ENCODE data around the gene RPP25L. TPM values are rescaled to one million over a fixed set of nuclear protein-coding genes. Genes with fewer than 3 reads are reported as not detected.

The RPP25L gene
- total and polyA plus RNA-seq, 9 of the 15 experiments (the other 6 are each of a cell fraction or from before 2014, with no cell fraction given), result 16.3 to 43.7 (median 29.0) TPM

DNA sequence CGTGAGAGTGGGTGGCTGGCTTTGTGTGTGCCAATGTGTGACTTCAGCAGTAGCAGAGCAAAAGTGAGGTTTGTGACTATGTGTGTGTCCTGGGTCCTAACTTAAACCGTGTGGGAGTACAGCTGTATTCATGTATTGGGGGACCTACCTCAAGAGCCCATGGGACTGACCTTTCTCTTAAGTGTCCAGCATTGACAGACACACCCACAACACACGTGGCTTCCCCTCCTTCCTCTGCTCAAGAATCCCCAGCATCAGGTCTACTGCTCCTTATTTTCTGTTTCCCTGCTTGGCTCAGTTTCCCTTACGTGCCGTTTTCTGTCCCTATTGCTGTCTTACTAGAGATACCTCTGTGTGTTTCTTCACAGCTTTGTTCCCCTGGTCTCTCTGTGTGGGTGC lies 40.7 kb upstream of the RPP25L start:
- WGBS (ENCODE audit: insufficient coverage, low coverage, missing lambda C conversion rate), result 22% methylated on average over 5 of the region's 5 CpGs
- no peak for DNase-seq (ENCODE audit: extremely low read depth in 1 of 4, low spot score in 3 of 4)
- H3K4me3 ChIP-seq, result peak overlapping the region; percentile 34
- H3K9ac ChIP-seq (ENCODE audit: insufficient read depth in 1 of 2, low read depth in 2 of 2, low read length in 2 of 2), result peak overlapping the region; percentile 47 to 87; a peak in 3 of 4 replicates
- no peaks in the 10 kb centered on the region for H3K9me3 ChIP-seq (replicated peaks; ENCODE audit: control insufficient read depth, insufficient read depth, low read depth, low read length)
- POLR2A ChIA-PET, result interaction anchor here (2.6 kb wide), 1 partner anchor 8 kb away, joined by 13 read pairs; no protein-coding TSS in a partner anchor
- in situ Hi-C loops (cut with MboI), result no loop called here
- intact Hi-C loops (cut with micrococcal nuclease), result no loop called here
- FAIRE-seq, result no peak
- H3K79me2 ChIP-seq (ENCODE audit: control insufficient read depth, insufficient read depth, low read length), result peaks cover 11% of the 10 kb centered on the region
- peak overlapping the region; percentile 72 for H3K27ac ChIP-seq (ENCODE audit: extremely low read depth, low read depth, low read length)
- H4K20me1 ChIP-seq (replicated peaks; ENCODE audit: control insufficient read depth, insufficient read depth, low read length), result no peaks in the 10 kb centered on the region
- no TSS peak for BruUV-seq (replicated peaks)
- 0 out of 3 replicates have a peak, but pooled peaks have one; percentile 6 for ATAC-seq
- H3K4me1 ChIP-seq (replicated peaks in 1 of 2; ENCODE audit: control insufficient read depth in 2 of 2, insufficient read depth in 2 of 2, low read length in 2 of 2), result peaks cover 36 to 48% of the 10 kb centered on the region in 2 experiments
- H3K4me2 ChIP-seq (ENCODE audit: insufficient read depth, low read length), result peak overlapping the region; percentile 98
- peak overlapping the region; percentile 76 for H2AFZ ChIP-seq (ENCODE audit: low read depth, low read length)
- TF ChIP-seq, protein P1, sequence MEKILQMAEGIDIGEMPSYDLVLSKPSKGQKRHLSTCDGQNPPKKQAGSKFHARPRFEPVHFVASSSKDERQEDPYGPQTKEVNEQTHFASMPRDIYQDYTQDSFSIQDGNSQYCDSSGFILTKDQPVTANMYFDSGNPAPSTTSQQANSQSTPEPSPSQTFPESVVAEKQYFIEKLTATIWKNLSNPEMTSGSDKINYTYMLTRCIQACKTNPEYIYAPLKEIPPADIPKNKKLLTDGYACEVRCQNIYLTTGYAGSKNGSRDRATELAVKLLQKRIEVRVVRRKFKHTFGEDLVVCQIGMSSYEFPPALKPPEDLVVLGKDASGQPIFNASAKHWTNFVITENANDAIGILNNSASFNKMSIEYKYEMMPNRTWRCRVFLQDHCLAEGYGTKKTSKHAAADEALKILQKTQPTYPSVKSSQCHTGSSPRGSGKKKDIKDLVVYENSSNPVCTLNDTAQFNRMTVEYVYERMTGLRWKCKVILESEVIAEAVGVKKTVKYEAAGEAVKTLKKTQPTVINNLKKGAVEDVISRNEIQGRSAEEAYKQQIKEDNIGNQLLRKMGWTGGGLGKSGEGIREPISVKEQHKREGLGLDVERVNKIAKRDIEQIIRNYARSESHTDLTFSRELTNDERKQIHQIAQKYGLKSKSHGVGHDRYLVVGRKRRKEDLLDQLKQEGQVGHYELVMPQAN (IDR thresholded peaks at IDR 0.05; ENCODE audit: borderline replicate concordance), result peak; percentile 12
- TF ChIP-seq, protein P2, sequence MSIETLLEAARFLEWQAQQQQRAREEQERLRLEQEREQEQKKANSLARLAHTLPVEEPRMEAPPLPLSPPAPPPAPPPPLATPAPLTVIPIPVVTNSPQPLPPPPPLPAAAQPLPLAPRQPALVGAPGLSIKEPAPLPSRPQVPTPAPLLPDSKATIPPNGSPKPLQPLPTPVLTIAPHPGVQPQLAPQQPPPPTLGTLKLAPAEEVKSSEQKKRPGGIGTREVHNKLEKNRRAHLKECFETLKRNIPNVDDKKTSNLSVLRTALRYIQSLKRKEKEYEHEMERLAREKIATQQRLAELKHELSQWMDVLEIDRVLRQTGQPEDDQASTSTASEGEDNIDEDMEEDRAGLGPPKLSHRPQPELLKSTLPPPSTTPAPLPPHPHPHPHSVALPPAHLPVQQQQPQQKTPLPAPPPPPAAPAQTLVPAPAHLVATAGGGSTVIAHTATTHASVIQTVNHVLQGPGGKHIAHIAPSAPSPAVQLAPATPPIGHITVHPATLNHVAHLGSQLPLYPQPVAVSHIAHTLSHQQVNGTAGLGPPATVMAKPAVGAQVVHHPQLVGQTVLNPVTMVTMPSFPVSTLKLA (conservative IDR thresholded peaks at IDR 0.05), result peak; percentile 42 to 59; a peak in 3 of 4 replicates
- TF ChIP-seq, protein P3, sequence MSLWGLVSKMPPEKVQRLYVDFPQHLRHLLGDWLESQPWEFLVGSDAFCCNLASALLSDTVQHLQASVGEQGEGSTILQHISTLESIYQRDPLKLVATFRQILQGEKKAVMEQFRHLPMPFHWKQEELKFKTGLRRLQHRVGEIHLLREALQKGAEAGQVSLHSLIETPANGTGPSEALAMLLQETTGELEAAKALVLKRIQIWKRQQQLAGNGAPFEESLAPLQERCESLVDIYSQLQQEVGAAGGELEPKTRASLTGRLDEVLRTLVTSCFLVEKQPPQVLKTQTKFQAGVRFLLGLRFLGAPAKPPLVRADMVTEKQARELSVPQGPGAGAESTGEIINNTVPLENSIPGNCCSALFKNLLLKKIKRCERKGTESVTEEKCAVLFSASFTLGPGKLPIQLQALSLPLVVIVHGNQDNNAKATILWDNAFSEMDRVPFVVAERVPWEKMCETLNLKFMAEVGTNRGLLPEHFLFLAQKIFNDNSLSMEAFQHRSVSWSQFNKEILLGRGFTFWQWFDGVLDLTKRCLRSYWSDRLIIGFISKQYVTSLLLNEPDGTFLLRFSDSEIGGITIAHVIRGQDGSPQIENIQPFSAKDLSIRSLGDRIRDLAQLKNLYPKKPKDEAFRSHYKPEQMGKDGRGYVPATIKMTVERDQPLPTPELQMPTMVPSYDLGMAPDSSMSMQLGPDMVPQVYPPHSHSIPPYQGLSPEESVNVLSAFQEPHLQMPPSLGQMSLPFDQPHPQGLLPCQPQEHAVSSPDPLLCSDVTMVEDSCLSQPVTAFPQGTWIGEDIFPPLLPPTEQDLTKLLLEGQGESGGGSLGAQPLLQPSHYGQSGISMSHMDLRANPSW (CRISPR knock-in tag; IDR thresholded peaks at IDR 0.05), result no peak
- TF ChIP-seq RFX7 (CRISPR knock-in tag; IDR thresholded peaks at IDR 0.05) (no peak), PHF21A (IDR thresholded peaks at IDR 0.05; ENCODE audit: borderline replicate concordance, low read depth) (no peak), SMARCA4 (IDR thresholded peaks at IDR 0.05) (0 out of 2 replicates have a peak, but pooled peaks have one; percentile 4), MXI1 (IDR thresholded peaks at IDR 0.05; ENCODE audit: low read depth, low read length) (peak; percentile 63; the same call in 1 of the 2 replicates), SIN3A (IDR thresholded peaks at IDR 0.05; ENCODE audit: borderline replicate concordance in 2 of 2, control insufficient read depth in 1 of 2, low read depth in 2 of 2, low read length in 2 of 2) (peak in 1 of 2 experiments; percentile 56; a peak in 2 of 4 replicates)
- peaks cover 7% of the 10 kb centered on the region for H3K9me1 ChIP-seq (ENCODE audit: control insufficient read depth, insufficient read depth, low read length)
- CTCF ChIA-PET (ENCODE audit: low intra/inter-chr PET ratio), result interaction anchor here (0.8 kb wide), 1 partner anchor 50 kb away, joined by 3 read pairs; no protein-coding TSS in a partner anchor
- peaks cover 27% of the 10 kb centered on the region; the same call in 2 of the 3 replicates for H3K36me3 ChIP-seq (ENCODE audit: control insufficient read depth, insufficient read depth, low read length)
- no peaks in the 10 kb centered on the region for H3K27me3 ChIP-seq (ENCODE audit: control insufficient read depth in 2 of 2, insufficient read depth in 2 of 2, low read length in 2 of 2)

All from K562 (cell line).